Lower leg skin (tissue), 3 donors: ENCODE data around the gene NBL1.

ENCODE experiments used
- POLR2A ChIP-seq, 2 donors: fragments of 450-650 bp; IDR thresholded peaks; one replicate each; pipeline ENCODE4 v1.6.1; 2016 to 2017; ENCODE audit warnings: antibody characterized with exemption in 2 of 2, mild to moderate bottlenecking in 1 of 2, moderate library complexity in 1 of 2
- TF ChIP-seq, protein P1 (sequence below), 3 donors: fragments of 450-650 bp; IDR thresholded peaks; one replicate each; pipeline ENCODE4 v1.5.1; 2016; ENCODE audit warnings: antibody characterized with exemption in 3 of 3, mild to moderate bottlenecking in 3 of 3, moderate library complexity in 2 of 3

DNA sequence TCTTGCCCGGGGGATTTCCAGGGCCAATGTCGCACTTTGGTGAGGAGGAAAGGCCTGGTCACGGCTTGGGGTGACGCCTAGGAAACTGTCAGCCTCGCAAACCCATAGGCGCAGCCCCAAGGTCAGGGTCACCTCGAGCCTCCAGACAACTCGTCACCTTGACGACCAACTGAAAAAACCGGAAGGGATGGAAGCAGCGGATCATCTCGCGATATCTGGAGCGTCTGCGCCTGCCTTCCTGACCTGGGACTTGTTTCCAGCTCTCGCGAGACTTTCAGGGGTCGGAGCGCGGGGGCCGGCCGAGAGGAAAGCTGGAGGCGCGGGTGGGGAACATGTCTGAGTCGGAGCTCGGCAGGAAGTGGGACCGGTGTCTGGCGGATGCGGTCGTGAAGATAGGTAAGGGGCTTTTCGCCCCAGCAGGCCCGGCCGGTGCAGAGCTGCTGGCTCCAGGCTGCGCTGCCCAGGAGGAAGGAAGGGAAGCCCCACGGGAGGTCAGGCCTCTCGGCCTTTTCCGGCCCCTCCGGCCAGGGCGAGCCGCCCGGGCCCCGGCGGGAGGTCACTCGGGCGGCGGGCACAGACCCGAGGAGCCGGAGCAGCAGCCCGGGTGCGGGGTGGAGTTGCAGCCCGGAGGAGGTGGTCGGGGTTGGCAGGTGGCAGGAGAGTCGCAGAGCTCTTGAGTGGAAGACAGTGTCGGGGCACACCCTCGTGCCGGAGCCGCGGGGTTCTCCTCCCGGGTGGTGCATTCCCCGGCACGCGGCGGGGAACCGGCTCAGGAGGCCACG is 47.2 kb upstream of the NBL1 start:
- TF ChIP-seq, protein P1, sequence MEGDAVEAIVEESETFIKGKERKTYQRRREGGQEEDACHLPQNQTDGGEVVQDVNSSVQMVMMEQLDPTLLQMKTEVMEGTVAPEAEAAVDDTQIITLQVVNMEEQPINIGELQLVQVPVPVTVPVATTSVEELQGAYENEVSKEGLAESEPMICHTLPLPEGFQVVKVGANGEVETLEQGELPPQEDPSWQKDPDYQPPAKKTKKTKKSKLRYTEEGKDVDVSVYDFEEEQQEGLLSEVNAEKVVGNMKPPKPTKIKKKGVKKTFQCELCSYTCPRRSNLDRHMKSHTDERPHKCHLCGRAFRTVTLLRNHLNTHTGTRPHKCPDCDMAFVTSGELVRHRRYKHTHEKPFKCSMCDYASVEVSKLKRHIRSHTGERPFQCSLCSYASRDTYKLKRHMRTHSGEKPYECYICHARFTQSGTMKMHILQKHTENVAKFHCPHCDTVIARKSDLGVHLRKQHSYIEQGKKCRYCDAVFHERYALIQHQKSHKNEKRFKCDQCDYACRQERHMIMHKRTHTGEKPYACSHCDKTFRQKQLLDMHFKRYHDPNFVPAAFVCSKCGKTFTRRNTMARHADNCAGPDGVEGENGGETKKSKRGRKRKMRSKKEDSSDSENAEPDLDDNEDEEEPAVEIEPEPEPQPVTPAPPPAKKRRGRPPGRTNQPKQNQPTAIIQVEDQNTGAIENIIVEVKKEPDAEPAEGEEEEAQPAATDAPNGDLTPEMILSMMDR (IDR thresholded peaks at IDR 0.05) = no peak
- no peak for TF ChIP-seq POLR2A (IDR thresholded peaks at IDR 0.05)
